Measurements from ENCODE around the gene TLCD5.

Gene TLCD5

GRCh38 chr11:120324932-120325810 lies at the start of gene TLCD5:
TSS of gene TLCD5 (plus strand) at chr11:120325299. CDS start at chr11:120327442, 2,143 bp downstream.
- DNase-seq (ENCODE audit: low read depth): no peak

- DNase-seq (ENCODE audit: low read depth): no peak
Measured at GRCh38 chr11:120279502-120279901, 45.6 kb upstream of the TLCD5 start.

- no peak for DNase-seq (ENCODE audit: low read depth)
Measured at GRCh38 chr11:120280600-120281051, 44.5 kb upstream of the TLCD5 start.

- DNase-seq (ENCODE audit: low read depth): no peak
Measured at GRCh38 chr11:120281143-120281795, 43.8 kb upstream of the TLCD5 start.

- no peak for DNase-seq (ENCODE audit: low read depth)
Measured at GRCh38 chr11:120283124-120283523, 42.0 kb upstream of the TLCD5 start.

- no peak for DNase-seq (ENCODE audit: low read depth)
Measured at GRCh38 chr11:120284272-120284671, 40.8 kb upstream of the TLCD5 start.

GRCh38 chr11:120285256-120285655 lies 39.8 kb upstream of the TLCD5 start:
- no peak for DNase-seq (ENCODE audit: low read depth)

- no peak for DNase-seq (ENCODE audit: low read depth)
Measured at GRCh38 chr11:120288021-120288420, 37.1 kb upstream of the TLCD5 start.

- DNase-seq (ENCODE audit: low read depth): no peak
Measured at GRCh38 chr11:120289426-120289825, 35.7 kb upstream of the TLCD5 start.

- DNase-seq (ENCODE audit: low read depth): no peak
Measured at GRCh38 chr11:120290956-120291355, 34.1 kb upstream of the TLCD5 start.

- DNase-seq (ENCODE audit: low read depth): no peak
Measured at GRCh38 chr11:120293038-120293800, 31.9 kb upstream of the TLCD5 start.

GRCh38 chr11:120294096-120294495 lies 31.0 kb upstream of the TLCD5 start:
- DNase-seq (ENCODE audit: low read depth): no peak

GRCh38 chr11:120295099-120295498 lies 30.0 kb upstream of the TLCD5 start:
- no peak for DNase-seq (ENCODE audit: low read depth)

- DNase-seq (ENCODE audit: low read depth): no peak
Measured at GRCh38 chr11:120296554-120296953, 28.5 kb upstream of the TLCD5 start.

- no peak for DNase-seq (ENCODE audit: low read depth)
Measured at GRCh38 chr11:120298461-120298860, 26.6 kb upstream of the TLCD5 start.

- no peak for DNase-seq (ENCODE audit: low read depth)
Measured at GRCh38 chr11:120302001-120302805, 22.9 kb upstream of the TLCD5 start.

- DNase-seq (ENCODE audit: low read depth): peak; percentile 14
Measured at GRCh38 chr11:120303004-120303637, 22.0 kb upstream of the TLCD5 start.

- DNase-seq (ENCODE audit: low read depth): no peak
Measured at GRCh38 chr11:120304526-120304925, 20.6 kb upstream of the TLCD5 start.

- DNase-seq (ENCODE audit: low read depth): no peak
Measured at GRCh38 chr11:120305286-120305685, 19.8 kb upstream of the TLCD5 start.

GRCh38 chr11:120306519-120307242 lies 18.4 kb upstream of the TLCD5 start:
- DNase-seq (ENCODE audit: low read depth): no peak
